HEK293T (cell line): ENCODE measurements around the gene TGFBR1.

Source experiments
- ARNT ChIP-seq: fragments of 450-650 bp; IDR thresholded peaks from 2 replicates; pipeline ENCODE4 v1.6.1; 2017; ENCODE audit warnings: mild to moderate bottlenecking
- BHLHE40 ChIP-seq: fragments of 450-650 bp; IDR thresholded peaks from 2 replicates; pipeline ENCODE4 v1.6.1; 2016; ENCODE audit warnings: mild to moderate bottlenecking, moderate library complexity, borderline replicate concordance
- ELF4 ChIP-seq: fragments of 450-650 bp; IDR thresholded peaks from 2 replicates; pipeline ENCODE4 v1.6.1; 2017; ENCODE audit warnings: antibody characterized with exemption
- FOXA1 ChIP-seq: fragments of 450-650 bp; IDR thresholded peaks from 2 replicates; pipeline ENCODE4 v1.6.1; 2016; ENCODE audit warnings: mild to moderate bottlenecking
- FOXM1 ChIP-seq: fragments of 450-650 bp; IDR thresholded peaks from 2 replicates; pipeline ENCODE4 v1.6.1; 2017; ENCODE audit warnings: mild to moderate bottlenecking, borderline replicate concordance
- SP1 ChIP-seq: fragments of 450-650 bp; IDR thresholded peaks from 2 replicates; pipeline ENCODE4 v1.6.1; 2017
- SUZ12 ChIP-seq: fragments of 450-650 bp; IDR thresholded peaks from 2 replicates; pipeline ENCODE4 v1.6.1; 2016; ENCODE audit warnings: mild to moderate bottlenecking
- TARDBP ChIP-seq: fragments of 450-650 bp; IDR thresholded peaks from 2 replicates; pipeline ENCODE4 v1.6.1; 2016
- TF ChIP-seq, protein P1 (sequence below): fragments of 450-650 bp; IDR thresholded peaks from 2 replicates; pipeline ENCODE4 v1.6.1; 2016

GRCh38 chr9:99201603-99202002 lies 96.7 kb downstream of the TGFBR1 start:
- TF ChIP-seq, protein P1, sequence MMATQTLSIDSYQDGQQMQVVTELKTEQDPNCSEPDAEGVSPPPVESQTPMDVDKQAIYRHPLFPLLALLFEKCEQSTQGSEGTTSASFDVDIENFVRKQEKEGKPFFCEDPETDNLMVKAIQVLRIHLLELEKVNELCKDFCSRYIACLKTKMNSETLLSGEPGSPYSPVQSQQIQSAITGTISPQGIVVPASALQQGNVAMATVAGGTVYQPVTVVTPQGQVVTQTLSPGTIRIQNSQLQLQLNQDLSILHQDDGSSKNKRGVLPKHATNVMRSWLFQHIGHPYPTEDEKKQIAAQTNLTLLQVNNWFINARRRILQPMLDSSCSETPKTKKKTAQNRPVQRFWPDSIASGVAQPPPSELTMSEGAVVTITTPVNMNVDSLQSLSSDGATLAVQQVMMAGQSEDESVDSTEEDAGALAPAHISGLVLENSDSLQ: no peak
- TF ChIP-seq FOXA1 (no peak), TARDBP (no peak), SP1 (no peak), ELF4 (no peak), SUZ12 (no peak), BHLHE40 (no peak), FOXM1 (no peak), ARNT (no peak)
